ENCODE measurements around the gene CCDC170.

DNA sequence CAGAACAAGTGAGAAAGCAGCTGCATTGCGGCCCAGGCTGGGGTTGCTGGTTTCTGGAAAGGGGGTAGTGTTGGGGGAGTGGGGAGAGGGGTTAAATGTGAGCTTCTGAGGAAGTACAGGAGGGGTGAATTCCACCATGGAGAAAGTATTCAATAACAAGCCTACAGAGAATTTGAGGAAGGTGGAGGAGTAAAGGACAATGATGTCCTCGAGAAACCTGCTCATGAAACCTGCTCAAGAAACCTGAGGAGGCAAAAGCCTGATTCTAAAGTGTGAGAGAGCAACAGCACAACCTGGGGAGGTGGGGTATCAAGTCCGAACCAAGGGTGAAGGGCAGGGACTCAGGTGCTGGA is 175.4 kb downstream of the CCDC170 start:
- TF ChIP-seq, protein P1, sequence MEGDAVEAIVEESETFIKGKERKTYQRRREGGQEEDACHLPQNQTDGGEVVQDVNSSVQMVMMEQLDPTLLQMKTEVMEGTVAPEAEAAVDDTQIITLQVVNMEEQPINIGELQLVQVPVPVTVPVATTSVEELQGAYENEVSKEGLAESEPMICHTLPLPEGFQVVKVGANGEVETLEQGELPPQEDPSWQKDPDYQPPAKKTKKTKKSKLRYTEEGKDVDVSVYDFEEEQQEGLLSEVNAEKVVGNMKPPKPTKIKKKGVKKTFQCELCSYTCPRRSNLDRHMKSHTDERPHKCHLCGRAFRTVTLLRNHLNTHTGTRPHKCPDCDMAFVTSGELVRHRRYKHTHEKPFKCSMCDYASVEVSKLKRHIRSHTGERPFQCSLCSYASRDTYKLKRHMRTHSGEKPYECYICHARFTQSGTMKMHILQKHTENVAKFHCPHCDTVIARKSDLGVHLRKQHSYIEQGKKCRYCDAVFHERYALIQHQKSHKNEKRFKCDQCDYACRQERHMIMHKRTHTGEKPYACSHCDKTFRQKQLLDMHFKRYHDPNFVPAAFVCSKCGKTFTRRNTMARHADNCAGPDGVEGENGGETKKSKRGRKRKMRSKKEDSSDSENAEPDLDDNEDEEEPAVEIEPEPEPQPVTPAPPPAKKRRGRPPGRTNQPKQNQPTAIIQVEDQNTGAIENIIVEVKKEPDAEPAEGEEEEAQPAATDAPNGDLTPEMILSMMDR (IDR thresholded peaks at IDR 0.05), result no peak
- TF ChIP-seq POLR2A (IDR thresholded peaks at IDR 0.05) (no peak), EP300 (IDR thresholded peaks at IDR 0.05) (no peak)

Measured in upper lobe of left lung (tissue), 4 donors.